DND-41 (cell line): ENCODE measurements around the gene TFR2.

Experiments
- EZH2 ChIP-seq: IDR thresholded peaks from 3 replicates; pipeline ENCODE4 v1.6.1; 2012; ENCODE audit warnings: borderline replicate concordance, low read depth, mild to moderate bottlenecking, moderate library complexity, low read length, inconsistent platforms; ENCODE audit not compliant: severe bottlenecking
- TF ChIP-seq, protein P1 (sequence below): IDR thresholded peaks from 2 replicates; pipeline ENCODE4 v1.5.1; 2012; ENCODE audit warnings: borderline replicate concordance, low read length, moderate library complexity, mild to moderate bottlenecking; ENCODE audit not compliant: poor library complexity, severe bottlenecking; ENCODE audit errors: extremely low read depth

DNA sequence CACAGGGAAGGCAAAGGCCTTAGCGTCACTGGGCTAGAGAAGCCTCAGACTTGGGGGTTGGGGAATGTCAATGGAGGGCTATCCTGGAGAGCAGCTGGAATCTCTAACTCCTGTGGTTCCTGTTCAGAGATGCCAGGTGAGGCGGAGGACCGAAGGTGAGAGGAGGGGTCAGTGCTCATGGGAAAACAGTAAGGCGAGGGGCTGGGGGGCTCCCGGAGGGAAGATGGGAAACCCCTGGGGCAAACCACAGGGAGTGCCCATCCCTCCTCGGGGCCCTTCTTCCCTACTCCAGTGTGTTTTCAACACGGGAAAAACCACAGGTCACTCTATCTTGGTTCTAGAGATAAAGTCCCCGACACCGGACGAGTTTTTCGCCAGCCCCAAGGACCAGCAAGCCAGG lies 58.7 kb downstream of the TFR2 start:
- TF ChIP-seq, protein P1, sequence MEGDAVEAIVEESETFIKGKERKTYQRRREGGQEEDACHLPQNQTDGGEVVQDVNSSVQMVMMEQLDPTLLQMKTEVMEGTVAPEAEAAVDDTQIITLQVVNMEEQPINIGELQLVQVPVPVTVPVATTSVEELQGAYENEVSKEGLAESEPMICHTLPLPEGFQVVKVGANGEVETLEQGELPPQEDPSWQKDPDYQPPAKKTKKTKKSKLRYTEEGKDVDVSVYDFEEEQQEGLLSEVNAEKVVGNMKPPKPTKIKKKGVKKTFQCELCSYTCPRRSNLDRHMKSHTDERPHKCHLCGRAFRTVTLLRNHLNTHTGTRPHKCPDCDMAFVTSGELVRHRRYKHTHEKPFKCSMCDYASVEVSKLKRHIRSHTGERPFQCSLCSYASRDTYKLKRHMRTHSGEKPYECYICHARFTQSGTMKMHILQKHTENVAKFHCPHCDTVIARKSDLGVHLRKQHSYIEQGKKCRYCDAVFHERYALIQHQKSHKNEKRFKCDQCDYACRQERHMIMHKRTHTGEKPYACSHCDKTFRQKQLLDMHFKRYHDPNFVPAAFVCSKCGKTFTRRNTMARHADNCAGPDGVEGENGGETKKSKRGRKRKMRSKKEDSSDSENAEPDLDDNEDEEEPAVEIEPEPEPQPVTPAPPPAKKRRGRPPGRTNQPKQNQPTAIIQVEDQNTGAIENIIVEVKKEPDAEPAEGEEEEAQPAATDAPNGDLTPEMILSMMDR = no peak
- TF ChIP-seq EZH2 = no peak
